ENCODE data around the gene IFI16.

The IFI16 gene

DNA sequence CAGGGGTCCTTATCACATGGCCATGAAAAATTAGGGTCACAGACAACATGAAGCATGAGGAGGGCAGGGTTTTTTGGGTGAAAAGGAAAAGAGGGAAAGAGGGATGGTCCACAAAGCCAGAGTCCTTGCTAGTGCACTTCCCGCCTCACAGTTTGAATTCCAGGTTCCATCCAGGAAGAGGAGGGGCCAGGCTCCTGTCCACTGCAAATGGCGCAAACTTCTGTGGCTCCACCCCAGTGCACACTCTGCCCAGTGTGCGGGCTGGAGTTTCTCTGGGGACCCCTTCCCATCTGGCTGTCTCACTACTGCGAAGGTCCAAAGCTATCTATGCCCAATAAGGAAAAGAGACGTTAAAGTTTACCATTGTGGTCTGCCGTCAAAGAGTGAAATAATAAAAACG is 49.0 kb downstream of the IFI16 start:
- DNase-seq (ENCODE audit: low spot score) = no peak

- DNase-seq (ENCODE audit: low spot score) = no peak
These were observed 55.4 kb downstream of the IFI16 start for GRCh38 chr1:159065106-159065505.

DNA sequence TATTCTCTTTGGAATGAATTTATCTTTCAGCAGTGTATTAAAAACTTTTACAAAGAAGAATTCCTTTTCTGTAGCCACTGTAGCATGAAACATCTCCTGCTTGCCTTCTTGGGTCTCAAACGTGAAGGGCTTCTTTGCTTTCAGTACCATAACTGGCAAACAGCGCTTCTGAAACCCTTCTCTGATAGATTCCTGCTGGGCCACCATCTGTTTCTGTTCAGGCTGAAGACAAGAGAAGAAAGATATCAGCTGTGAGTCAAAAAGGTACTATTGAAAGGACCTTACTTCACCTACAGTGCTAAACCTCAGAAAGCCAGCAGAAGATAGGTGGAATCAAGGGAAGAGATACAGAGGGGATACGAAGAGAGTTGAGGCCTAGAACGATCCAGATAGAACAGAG is 56.4 kb downstream of the IFI16 start:
- no peak for DNase-seq (ENCODE audit: low spot score)

DNA sequence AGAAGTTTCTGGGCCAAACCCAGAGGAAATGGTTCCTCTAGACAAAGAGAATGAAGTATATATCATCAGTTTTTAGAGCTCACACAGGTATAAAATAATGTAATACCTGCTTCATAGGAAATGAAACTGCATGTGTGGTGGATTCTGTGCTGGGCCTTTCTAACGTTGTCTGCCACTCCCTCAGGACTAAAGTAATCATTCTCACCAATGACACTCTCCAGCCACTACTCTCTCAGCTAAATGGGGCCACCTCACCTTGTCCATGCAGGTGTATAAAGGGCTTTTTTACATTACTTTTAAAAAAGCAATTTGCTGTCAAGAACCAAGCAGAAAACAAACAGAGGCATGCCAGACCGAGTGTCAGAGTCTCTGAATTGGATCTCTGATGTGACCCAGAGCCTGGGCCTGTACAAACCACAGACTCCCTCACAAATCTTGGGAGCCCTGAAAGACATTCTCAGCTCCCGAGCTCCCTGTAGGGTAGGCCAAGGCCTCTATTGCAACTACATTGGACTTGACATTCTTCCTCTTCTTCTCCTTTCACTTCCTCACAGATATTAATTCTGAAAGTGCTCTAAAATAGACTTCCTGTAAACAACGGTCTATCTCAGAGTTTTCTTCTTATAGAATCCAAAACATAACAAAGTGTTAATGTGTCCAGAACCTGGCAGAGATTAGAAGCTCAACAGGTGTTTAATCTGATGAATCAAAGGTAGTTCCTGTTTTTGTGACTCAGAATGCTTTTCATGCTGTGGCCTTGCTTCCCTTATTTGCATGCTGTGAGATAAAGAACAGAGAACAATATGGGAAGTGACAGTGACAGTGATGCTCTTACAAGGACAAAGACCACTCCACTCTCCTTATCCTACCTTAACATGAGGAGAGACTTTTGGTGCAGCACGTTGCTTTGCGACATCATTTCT is 58.3 kb downstream of the IFI16 start:
- DNase-seq (ENCODE audit: low spot score) = no peak

GRCh38 chr1:159068886-159069285 is 59.2 kb downstream of the IFI16 start:
- no peak for DNase-seq (ENCODE audit: low spot score)

GRCh38 chr1:159071970-159072582 is 62.4 kb downstream of the IFI16 start:
- peak; percentile 47 for DNase-seq (ENCODE audit: low spot score)

- no peak for DNase-seq (ENCODE audit: low spot score)
These were observed 66.9 kb downstream of the IFI16 start, which contains the start of gene AIM2 for GRCh38 chr1:159076438-159077119. AIM2 (minus strand) TSS chr1:159076766; CDS start chr1:159073499, 3,267 bp downstream.

DNA sequence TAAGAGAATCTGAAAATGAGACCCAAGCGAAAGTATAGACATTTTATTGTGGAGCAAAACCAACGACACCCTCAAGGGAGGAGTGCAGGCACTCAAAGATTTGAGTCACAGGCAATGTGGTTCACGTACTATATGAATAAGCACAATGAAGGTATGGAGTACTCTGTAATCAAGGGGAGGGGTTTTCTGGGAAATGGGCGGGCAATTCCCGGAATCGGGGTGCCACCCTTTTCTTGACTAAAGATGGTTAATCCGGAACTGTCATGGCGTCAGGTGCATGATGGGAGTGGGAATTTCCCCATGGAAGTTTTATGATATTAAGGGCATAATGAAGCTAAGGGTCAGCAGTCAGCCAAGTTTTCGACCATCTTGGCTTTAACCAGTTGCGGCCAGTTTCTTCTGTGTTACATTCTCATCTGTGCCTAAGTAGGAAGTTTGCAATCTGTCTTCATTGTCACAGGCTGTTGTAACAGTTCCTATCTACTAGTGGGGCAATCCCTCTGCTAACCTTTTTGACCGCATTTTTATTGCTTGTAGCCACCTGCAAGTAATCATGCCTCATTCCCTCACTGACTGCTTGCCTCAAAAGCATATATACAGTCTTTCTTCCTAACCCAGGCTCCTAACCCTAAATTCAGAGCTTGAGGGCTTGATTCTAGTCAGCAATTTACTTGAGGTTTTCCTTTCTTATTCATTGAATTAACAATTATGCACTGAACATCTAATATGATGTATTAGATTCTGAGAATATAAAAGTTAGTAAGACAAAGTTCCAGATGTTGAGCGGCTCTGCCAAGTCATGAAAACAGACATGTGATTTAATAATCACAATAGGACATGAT is 67.6 kb downstream of the IFI16 start:
- DNase-seq (ENCODE audit: low spot score) = no peak

DNA sequence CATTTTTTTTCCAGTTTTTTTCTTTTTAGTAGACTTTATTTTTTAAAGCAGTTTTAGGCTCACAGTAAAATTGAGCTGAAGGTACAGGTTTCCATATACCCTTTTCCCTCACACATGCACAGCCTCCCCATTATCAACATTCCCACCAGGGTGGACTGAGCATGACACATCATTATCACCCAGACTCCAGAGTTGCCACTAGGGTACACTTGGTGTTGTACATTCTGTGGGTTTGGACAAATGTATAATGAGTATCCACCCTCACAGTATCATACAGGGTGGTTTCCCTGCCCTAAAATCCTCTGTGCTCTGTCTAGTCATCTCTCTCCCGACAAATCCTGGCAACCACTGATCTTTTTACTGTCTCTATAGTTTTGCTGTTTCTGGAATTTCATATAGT is 69.8 kb downstream of the IFI16 start:
- no peak for DNase-seq (ENCODE audit: low spot score)

- DNase-seq (ENCODE audit: low spot score) = no peak
These were observed 71.9 kb downstream of the IFI16 start for GRCh38 chr1:159081626-159082025.

GRCh38 chr1:159083013-159083412 is 73.3 kb downstream of the IFI16 start:
- no peak for DNase-seq (ENCODE audit: low spot score)

GRCh38 chr1:159084152-159084551 is 74.4 kb downstream of the IFI16 start:
- DNase-seq (ENCODE audit: low spot score) = no peak

DNA sequence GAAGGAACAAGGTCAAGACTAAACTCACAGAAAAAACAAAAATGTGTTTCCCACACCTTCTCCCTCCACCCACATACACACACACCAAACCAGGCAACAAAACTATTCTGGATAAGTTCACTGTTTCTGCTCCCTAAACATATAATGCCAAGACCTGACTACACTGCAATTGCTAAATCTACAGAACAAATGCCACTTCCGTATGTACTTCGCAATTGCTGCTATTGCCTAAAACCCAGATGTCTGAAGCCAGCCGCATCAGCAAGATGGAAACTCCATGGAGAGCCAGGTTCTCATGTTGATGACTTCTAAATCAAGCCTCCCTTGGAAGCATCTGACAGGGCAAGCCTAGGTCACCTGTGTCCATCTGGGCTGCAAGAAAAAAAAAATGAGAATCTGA is 75.2 kb downstream of the IFI16 start:
- no peak for DNase-seq (ENCODE audit: low spot score)

DNA sequence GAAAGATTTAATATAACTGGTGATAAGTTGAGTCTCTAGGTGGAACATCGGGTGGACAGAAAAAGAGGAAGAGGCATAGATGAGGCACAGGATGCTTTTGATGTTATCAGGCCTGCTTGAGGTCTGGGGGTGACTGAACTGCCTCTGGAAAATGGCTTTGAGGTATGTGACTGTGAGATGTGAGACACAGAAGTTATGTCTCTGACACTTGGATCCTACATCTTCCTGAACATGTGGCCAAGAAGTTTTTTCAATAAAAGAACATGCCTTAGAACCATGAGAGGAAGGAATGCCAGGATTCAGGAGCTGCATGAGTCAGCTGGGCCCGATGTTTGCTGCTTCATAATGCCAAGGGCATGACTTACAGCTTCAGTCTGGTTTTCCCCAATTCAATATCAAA is 78.3 kb downstream of the IFI16 start:
- no peak for DNase-seq (ENCODE audit: low spot score)

GRCh38 chr1:159088546-159089183 is 79.0 kb downstream of the IFI16 start:
- no peak for DNase-seq (ENCODE audit: low spot score)

- no peak for DNase-seq (ENCODE audit: low spot score)
These were observed 79.6 kb downstream of the IFI16 start for GRCh38 chr1:159089184-159089791.

GRCh38 chr1:159090286-159091179 is 80.8 kb downstream of the IFI16 start:
- DNase-seq (ENCODE audit: low spot score) = no peak

GRCh38 chr1:159091180-159091560 is 81.5 kb downstream of the IFI16 start:
- DNase-seq (ENCODE audit: low spot score) = no peak

DNA sequence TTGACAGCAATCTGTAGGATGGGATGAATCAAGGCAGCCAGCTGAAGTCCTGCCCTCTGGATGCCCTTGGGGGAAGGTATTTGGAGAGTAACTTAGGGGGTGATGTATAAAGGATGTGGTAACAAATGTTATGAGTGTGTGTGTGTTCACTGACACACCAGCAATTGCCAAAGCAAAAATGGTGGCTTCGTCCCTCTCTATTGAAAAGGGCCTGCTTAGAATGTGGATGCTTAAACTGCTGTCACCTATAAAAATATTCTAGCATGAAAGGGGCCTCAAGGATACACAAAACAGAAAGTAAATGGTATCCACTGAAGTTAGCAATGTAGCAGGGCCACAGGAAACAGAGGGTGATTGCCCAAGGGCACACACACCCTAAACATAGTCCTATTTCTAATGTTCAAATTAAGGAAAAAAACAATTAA is 81.9 kb downstream of the IFI16 start:
- no peak for DNase-seq (ENCODE audit: low spot score)

Data from SK-N-DZ (cell line).